ENCODE results near the gene RSPO1. TPM values are rescaled to one million over a fixed set of nuclear protein-coding genes. Genes with fewer than 3 reads are reported as not detected.

The RSPO1 gene
- total RNA-seq, 2 experiments from 2014 or later, result not detected

DNA sequence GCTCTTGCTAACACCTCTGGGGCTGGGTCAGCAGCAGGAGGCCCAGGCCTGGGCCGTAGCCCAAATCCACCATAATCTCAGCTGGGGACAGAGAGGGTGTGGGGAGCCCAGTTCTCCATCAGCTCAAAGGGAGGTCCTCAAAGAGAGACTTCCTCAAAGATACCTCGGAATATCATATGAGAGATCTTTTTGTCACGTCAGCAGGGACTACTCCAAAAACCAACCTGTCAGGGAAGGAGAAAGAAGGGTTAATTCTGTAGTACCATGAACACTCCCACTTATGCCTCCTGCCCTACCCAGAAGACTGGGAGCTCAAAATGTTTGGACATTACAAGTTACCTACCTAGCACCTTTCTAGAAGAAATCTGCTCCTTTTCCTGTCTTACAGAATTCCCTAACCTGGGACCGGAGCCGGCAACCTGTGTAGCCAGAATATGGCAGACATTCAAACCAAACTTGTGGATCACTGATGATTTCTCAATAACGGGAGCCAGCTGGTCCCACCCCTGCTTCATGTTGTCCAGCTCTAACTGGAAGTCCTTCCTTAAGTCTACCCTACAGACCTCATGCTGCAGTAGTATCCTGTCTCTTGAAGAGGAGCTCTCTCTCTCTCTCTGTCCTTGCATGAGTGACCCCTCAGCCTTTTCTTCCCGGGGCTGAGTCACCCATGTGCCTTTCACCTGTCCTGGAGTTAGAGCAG is 4.8 kb downstream of the RSPO1 start:
- peaks cover 11% of the 10 kb centered on the region for H3K4me1 Mint-ChIP-seq (ENCODE audit: low read depth)
- no peaks in the 10 kb centered on the region for H3K36me3 Mint-ChIP-seq (ENCODE audit: low read depth)
- intact Hi-C loops (cut with micrococcal nuclease), result no loop called here
- H3K9me3 Mint-ChIP-seq, result no peaks in the 10 kb centered on the region
- CTCF ChIA-PET, result no interaction called here
- H3K27me3 Mint-ChIP-seq (ENCODE audit: low read depth), result peaks cover 60% of the 10 kb centered on the region
- H3K4me3 Mint-ChIP-seq, result no peak overlapping the region
- DNase-seq, result no peak
- no peak overlapping the region for H3K27ac Mint-ChIP-seq

DNA sequence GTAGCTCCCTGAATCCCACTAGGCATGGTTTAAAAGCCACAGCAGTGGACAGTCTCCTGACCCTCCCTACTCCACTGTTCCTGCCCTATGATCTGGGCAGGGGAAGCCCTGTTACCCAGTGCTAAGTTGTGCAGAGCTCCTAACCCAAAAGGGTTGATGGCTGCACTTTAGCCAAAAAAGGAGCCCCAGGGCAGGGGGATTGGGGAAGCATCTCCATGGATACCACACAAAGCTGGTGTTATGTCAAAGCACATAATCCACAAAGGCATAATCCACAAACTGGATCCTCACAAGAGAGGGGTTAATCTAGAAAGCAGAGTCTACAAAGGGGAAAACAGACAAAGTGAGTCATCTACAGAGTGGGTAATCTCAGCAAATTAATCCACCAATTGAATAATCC is 5.7 kb downstream of the RSPO1 start:
- Mint-ChIP-seq H3K4me3 (no peak overlapping the region), H3K4me1 (ENCODE audit: low read depth) (peaks cover 9% of the 10 kb centered on the region), H3K9me3 (no peaks in the 10 kb centered on the region), H3K36me3 (ENCODE audit: low read depth) (no peaks in the 10 kb centered on the region), H3K27ac (no peak overlapping the region), H3K27me3 (ENCODE audit: low read depth) (peaks cover 61% of the 10 kb centered on the region)
- intact Hi-C loops (cut with micrococcal nuclease), result no loop called here
- no peak for DNase-seq
- CTCF ChIA-PET, result interaction anchor here (0.6 kb wide), 1 partner anchor 251 kb away, joined by 3 read pairs; no protein-coding TSS in a partner anchor

DNA sequence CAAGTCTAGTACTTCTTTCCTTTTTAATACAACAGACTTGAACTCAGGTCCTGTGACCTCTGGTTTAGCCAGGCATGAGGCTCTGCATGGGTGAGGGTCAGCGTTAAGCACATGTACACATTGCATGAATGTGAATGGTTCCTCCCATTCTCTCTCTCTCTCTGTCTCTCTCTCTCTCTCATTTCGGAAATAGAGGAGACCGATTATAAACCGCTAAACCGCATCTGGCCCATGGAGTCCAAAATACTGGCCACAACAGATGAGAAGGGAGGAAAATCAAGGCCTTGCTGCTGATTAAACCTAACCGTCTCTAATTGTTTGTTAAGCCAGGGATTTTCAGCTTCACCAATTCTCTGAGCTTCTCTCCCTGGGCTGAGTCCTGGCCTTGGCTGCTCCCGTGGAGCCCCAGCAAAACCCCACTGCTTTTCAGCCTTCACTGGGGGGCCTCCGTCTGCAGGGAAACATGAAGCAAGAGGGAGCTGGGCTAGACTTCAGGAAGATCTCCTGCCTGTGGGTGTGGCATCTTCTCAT is 6.6 kb downstream of the RSPO1 start:
- H3K9me3 Mint-ChIP-seq, result no peaks in the 10 kb centered on the region
- peaks cover 56% of the 10 kb centered on the region for H3K27me3 Mint-ChIP-seq (ENCODE audit: low read depth)
- H3K27ac Mint-ChIP-seq, result no peak overlapping the region
- intact Hi-C loops (cut with micrococcal nuclease), result no loop called here
- H3K4me3 Mint-ChIP-seq, result no peak overlapping the region
- CTCF ChIA-PET, result no interaction called here
- DNase-seq, result no peak
- peaks cover 3% of the 10 kb centered on the region for H3K4me1 Mint-ChIP-seq (ENCODE audit: low read depth)
- no peaks in the 10 kb centered on the region for H3K36me3 Mint-ChIP-seq (ENCODE audit: low read depth)

- Mint-ChIP-seq H3K27ac (no peak overlapping the region), H3K27me3 (ENCODE audit: low read depth) (peaks cover 26% of the 10 kb centered on the region), H3K4me3 (no peak overlapping the region), H3K36me3 (ENCODE audit: low read depth) (no peaks in the 10 kb centered on the region), H3K4me1 (ENCODE audit: low read depth) (no peaks in the 10 kb centered on the region), H3K9me3 (no peaks in the 10 kb centered on the region)
- intact Hi-C loops (cut with micrococcal nuclease), result no loop called here
- DNase-seq, result no peak
- CTCF ChIA-PET, result interaction anchor here (0.9 kb wide), 1 partner anchor 21 kb away, joined by 4 read pairs; no protein-coding TSS in a partner anchor
These were observed 12.6 kb downstream of the RSPO1 start for GRCh38 chr1:37622131-37622530.

DNA sequence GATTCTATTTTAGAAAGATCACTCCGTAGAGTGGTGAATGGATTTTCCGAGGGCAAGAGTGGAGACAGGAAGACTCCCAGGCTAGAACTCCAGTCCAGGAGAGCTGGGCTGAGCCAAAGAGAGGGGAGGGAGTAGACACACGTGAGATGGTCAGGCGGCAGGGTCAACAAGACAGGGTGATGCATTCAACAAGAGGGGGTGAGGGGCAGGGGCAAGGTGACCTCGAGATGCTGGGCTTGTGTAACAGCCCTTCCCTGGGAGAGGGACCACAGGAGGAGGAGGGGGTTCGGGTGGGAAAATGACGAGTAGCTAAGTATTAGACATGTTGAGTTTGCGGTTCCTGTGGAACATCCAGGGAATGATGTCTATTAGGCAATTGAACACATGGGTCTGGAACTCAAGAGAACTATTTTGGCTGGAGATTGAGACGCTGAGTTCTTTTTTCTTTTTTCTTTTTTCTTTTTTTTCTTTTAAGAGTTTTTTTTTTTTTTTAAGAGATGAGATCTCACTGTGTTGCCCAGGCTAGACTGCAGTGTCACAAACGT is 13.3 kb downstream of the RSPO1 start:
- DNase-seq, result no peak
- CTCF ChIA-PET, result interaction anchor here (0.9 kb wide), 1 partner anchor 21 kb away, joined by 4 read pairs; no protein-coding TSS in a partner anchor
- Mint-ChIP-seq H3K36me3 (ENCODE audit: low read depth) (no peaks in the 10 kb centered on the region), H3K27ac (no peak overlapping the region), H3K27me3 (ENCODE audit: low read depth) (peaks cover 18% of the 10 kb centered on the region), H3K9me3 (no peaks in the 10 kb centered on the region), H3K4me1 (ENCODE audit: low read depth) (no peaks in the 10 kb centered on the region), H3K4me3 (no peak overlapping the region)
- intact Hi-C loops (cut with micrococcal nuclease), result no loop called here

- Mint-ChIP-seq H3K9me3 (no peaks in the 10 kb centered on the region), H3K4me1 (ENCODE audit: low read depth) (no peaks in the 10 kb centered on the region), H3K4me3 (no peak overlapping the region), H3K27ac (no peak overlapping the region), H3K36me3 (ENCODE audit: low read depth) (no peaks in the 10 kb centered on the region), H3K27me3 (ENCODE audit: low read depth) (peaks cover 22% of the 10 kb centered on the region)
- intact Hi-C loops (cut with micrococcal nuclease), result no loop called here
- CTCF ChIA-PET, result interaction anchor here (0.6 kb wide), 1 partner anchor 32 kb away, joined by 4 read pairs; no protein-coding TSS in a partner anchor
- DNase-seq, result no peak
These were observed 14.0 kb downstream of the RSPO1 start for GRCh38 chr1:37620707-37621106.

DNA sequence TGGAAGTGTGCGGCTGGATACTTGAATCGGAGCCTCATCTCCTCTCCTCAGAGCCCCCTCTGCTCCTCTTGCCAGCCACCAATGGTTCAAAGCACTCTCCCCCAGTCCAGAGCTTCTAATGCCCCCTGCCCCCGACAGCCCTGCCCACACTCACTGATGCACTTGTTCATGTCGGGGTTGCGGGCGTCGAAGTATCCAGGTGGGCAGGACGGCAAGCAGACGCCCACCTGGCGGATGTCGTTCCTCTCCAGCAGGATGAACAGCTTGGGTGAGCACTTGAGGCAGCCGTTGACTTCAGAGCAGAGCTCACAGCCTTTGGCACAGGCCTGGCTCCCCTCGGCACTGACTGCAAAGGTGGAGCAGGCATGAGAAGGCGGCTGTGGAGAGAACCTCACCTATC is 18.4 kb downstream of the RSPO1 start:
- Mint-ChIP-seq H3K27me3 (ENCODE audit: low read depth) (peaks cover 16% of the 10 kb centered on the region), H3K4me1 (ENCODE audit: low read depth) (no peaks in the 10 kb centered on the region), H3K4me3 (no peak overlapping the region), H3K9me3 (no peaks in the 10 kb centered on the region), H3K27ac (no peak overlapping the region), H3K36me3 (ENCODE audit: low read depth) (no peaks in the 10 kb centered on the region)
- CTCF ChIA-PET, result no interaction called here
- DNase-seq, result no peak
- intact Hi-C loops (cut with micrococcal nuclease), result no loop called here

DNA sequence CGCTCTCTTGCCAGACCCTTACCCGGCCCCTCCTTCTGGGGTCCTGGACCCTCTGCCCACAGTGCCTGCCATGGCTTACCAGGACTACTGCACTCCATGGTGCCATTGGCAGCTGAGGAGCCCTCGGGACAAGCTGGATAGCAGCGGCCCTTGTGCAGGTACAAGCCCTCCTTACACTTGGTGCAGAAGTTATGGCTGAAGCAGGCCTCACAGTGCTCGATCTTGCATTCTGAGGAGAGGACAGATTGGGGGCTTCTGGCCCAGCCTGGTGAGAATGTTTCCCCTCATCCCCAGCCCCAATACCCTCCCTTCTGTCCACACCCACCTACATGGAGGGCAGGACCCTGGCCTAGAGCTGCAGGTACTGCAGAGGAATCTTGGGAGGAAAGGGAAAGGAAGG is 20.6 kb downstream of the RSPO1 start:
- H3K27ac Mint-ChIP-seq, result no peak overlapping the region
- CTCF ChIA-PET, result interaction anchor here (1.6 kb wide), 1 partner anchor 11 kb away, joined by 5 read pairs; no protein-coding TSS in a partner anchor
- no peaks in the 10 kb centered on the region for H3K36me3 Mint-ChIP-seq (ENCODE audit: low read depth)
- H3K4me3 Mint-ChIP-seq, result no peak overlapping the region
- H3K4me1 Mint-ChIP-seq (ENCODE audit: low read depth), result no peaks in the 10 kb centered on the region
- intact Hi-C loops (cut with micrococcal nuclease), result no loop called here
- no peak for DNase-seq
- H3K9me3 Mint-ChIP-seq, result no peaks in the 10 kb centered on the region
- peaks cover 13% of the 10 kb centered on the region for H3K27me3 Mint-ChIP-seq (ENCODE audit: low read depth)

GRCh38 chr1:37612186-37612585 is 22.5 kb downstream of the RSPO1 start:
- H3K4me3 Mint-ChIP-seq, result no peak overlapping the region
- CTCF ChIA-PET, result no interaction called here
- H3K9me3 Mint-ChIP-seq, result no peaks in the 10 kb centered on the region

DNA sequence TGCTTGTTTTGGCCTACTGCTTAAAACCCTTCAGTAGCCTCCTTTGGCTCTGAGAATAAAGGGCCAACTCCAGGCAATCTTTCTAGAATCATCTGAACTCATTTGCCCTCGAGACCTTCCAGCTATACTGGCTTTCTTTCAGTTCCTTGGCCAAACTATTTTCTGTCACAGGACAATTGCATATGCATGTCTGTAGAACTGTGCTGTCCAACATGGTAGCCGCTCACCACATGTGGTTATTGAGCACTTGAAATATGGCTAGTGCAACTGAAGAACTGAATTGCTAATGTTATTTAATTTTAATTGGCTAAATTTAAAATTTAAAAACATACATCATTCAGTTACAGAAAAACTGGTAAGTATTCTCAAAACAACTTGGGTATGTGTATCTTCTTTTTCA is 24.7 kb downstream of the RSPO1 start:
- DNase-seq, result no peak
- Mint-ChIP-seq H3K27ac (no peak overlapping the region), H3K4me3 (no peak overlapping the region), H3K27me3 (ENCODE audit: low read depth) (no peaks in the 10 kb centered on the region), H3K9me3 (no peaks in the 10 kb centered on the region), H3K36me3 (ENCODE audit: low read depth) (no peaks in the 10 kb centered on the region), H3K4me1 (ENCODE audit: low read depth) (no peaks in the 10 kb centered on the region)
- CTCF ChIA-PET, result interaction anchor here (0.7 kb wide), 1 partner anchor 156 kb away, joined by 3 read pairs; no protein-coding TSS in a partner anchor
- intact Hi-C loops (cut with micrococcal nuclease), result no loop called here

More at GRCh38 chr1:37612186-37612585, 22.5 kb downstream of the RSPO1 start:
- H3K27me3 Mint-ChIP-seq (ENCODE audit: low read depth), result peaks cover 8% of the 10 kb centered on the region
- H3K4me1 Mint-ChIP-seq (ENCODE audit: low read depth), result no peaks in the 10 kb centered on the region
- H3K36me3 Mint-ChIP-seq (ENCODE audit: low read depth), result no peaks in the 10 kb centered on the region
- no peak for DNase-seq
- no peak overlapping the region for H3K27ac Mint-ChIP-seq
- intact Hi-C loops (cut with micrococcal nuclease), result no loop called here

DNA sequence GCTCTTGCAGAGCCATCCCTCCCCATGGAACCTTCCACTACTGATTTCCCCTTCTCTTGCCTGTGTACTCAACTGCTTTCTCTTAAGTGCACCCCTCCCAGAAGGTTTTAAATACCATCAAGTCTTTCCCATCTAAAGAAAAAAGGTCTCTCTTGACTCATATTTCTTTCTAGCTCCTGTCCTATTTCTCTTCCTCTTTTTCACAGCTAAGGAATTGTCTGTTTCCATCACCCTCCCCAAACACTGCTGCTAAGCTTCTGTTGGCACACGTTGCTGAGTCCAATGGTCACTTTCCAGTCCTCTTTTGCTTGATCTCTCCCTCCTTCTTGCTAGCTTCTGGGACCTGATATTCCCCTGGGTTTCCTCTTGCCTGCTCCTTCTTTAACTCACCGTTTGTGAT is 25.7 kb downstream of the RSPO1 start:
- H3K9me3 Mint-ChIP-seq, result no peaks in the 10 kb centered on the region
- H3K4me1 Mint-ChIP-seq (ENCODE audit: low read depth), result no peaks in the 10 kb centered on the region
- H3K27ac Mint-ChIP-seq, result no peak overlapping the region
- no peak for DNase-seq
- CTCF ChIA-PET, result interaction anchor here (1.0 kb wide), 1 partner anchor 73 kb away, joined by 4 read pairs; no protein-coding TSS in a partner anchor
- H3K36me3 Mint-ChIP-seq (ENCODE audit: low read depth), result no peaks in the 10 kb centered on the region
- H3K4me3 Mint-ChIP-seq, result no peak overlapping the region
- no peaks in the 10 kb centered on the region for H3K27me3 Mint-ChIP-seq (ENCODE audit: low read depth)
- intact Hi-C loops (cut with micrococcal nuclease), result no loop called here

DNA sequence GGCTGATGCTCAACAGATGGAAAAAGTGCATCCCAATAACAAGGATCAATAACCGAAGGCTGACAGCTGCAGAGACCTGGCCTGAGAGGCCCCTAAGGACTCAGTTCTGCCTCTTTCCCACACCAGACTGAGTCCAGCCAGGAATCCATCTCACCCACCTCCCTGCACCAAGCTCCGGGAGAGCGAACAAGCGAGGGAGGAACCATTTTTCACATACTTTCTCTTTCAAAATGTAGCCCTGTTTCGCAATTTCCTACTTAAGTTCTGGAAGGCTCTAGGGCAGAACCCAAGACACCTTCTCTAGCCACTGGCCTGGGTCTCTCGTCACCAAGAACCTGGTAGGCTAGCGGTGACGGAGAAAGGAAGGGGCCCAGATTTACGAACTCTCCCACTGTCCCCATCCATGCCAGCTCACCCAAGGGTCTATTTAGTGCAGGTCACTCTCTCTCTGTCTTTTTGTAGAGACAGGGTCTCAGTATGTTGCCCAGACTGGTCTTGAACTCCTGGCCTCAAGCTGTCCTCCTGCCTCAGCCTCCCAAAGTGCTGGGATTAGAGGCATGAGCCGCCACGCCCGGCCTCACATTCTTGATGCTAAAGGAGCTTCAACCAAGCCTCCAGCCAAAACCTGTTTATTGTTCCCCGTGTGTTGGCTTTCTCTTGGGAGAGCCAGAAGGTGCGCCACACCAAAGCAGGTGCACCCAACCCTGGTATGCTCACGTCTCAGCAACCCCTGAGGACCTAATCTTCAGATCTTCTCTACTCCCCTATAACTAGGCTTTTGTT is 28.0 kb downstream of the RSPO1 start:
- no peak overlapping the region for H3K4me3 Mint-ChIP-seq
- DNase-seq, result no peak
- H3K9me3 Mint-ChIP-seq, result no peaks in the 10 kb centered on the region
- H3K36me3 Mint-ChIP-seq (ENCODE audit: low read depth), result no peaks in the 10 kb centered on the region
- H3K27ac Mint-ChIP-seq, result no peak overlapping the region
- intact Hi-C loops (cut with micrococcal nuclease), result no loop called here
- H3K4me1 Mint-ChIP-seq (ENCODE audit: low read depth), result no peaks in the 10 kb centered on the region
- CTCF ChIA-PET, result interaction anchor here (1.9 kb wide), 1 partner anchor 77 kb away, joined by 6 read pairs; no protein-coding TSS in a partner anchor
- no peaks in the 10 kb centered on the region for H3K27me3 Mint-ChIP-seq (ENCODE audit: low read depth)
